ENCODE results near the gene CD244.
"Not testable (repeated sequence)": the region's sequence is repeated elsewhere in the genome, so short reads cannot be mapped to it uniquely, and the experiment has no call there.

CD244 gene, protein sequence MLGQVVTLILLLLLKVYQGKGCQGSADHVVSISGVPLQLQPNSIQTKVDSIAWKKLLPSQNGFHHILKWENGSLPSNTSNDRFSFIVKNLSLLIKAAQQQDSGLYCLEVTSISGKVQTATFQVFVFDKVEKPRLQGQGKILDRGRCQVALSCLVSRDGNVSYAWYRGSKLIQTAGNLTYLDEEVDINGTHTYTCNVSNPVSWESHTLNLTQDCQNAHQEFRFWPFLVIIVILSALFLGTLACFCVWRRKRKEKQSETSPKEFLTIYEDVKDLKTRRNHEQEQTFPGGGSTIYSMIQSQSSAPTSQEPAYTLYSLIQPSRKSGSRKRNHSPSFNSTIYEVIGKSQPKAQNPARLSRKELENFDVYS

DNA sequence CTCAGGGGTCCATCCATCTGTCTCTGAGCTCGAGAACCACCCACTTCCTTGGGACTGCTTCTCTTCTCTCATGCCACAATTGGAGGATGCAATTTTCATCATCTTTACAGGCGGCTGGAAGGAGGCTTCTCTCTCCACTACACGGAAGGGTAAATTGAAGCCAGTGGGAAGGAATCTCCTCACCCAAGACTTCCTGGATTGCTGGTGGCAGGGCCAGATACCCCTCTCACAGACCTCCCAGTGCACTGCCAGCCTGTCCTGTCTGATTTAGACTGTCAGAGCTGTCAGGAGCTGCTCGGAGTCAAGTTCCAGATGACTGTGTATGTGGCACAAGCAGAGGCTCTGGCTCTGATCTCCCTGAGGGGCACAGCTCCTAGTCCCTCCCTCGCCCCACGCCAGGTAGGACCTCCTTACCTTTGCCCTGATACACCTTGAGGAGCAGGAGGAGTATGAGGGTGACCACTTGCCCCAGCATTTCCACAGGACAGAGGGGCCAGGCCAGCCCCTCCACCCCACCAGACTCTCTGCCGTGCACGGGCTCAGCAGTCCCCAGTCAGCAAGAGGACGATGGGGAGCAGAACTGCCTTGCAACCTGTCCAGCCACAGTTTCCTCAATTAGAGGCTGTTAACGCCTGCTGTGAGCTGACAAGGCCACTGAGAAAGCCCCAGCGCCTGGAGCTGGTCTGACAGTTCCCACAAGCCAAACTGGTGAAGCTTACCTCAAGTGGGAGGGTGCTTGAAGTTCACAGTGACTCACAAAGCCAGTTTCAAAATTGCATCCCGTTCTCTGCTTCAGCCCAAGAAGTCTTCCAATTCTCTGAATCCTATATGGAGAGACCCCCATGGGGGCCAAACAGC is at the start of gene CD244:
TSS of gene CD244 (minus strand) at position 685 of the 858 bp plus-strand sequence. CDS start at position 475, 210 bp downstream.
- DNase-seq (ENCODE audit: low spot score): no peak

DNA sequence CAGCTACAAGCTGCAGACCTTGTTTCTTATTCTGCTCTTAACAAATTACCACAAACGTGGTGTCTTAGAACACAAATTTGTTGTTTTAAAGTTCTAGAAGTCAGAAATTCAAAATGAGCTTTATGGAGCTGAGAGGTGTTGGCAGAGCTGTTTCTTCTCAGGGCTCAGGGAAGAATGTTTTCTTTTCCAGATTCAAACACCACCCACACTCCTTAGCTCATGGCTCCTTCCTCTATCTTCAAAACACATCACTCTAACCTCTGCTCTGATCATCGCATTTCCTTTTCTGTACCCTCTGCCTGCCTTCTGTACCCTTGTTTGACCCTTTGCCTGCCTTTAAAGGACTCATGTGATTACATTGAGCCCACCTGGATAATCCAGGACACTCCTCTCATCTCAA is 49.2 kb upstream of the CD244 start:
- no peak for DNase-seq (ENCODE audit: low spot score)

DNA sequence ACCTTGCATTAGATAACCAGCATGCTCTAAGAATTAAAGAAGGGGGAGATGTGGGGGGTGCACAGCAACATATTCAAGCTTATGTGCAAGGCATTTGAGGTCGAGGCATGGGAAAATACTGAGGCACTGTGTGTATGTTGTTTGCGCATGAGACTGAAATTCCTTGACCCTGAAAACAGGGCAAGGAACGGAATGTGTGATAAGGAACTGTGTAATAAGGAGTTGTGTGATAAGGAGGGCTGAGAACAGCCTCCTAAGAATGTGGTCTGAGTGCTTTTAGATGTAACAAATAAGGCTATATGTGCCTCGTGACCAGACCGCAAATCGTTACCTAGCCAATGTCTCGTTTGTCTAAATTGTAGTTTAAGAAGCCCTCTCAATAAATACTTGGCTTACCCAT is 48.8 kb upstream of the CD244 start:
- DNase-seq (ENCODE audit: low spot score): no peak

DNA sequence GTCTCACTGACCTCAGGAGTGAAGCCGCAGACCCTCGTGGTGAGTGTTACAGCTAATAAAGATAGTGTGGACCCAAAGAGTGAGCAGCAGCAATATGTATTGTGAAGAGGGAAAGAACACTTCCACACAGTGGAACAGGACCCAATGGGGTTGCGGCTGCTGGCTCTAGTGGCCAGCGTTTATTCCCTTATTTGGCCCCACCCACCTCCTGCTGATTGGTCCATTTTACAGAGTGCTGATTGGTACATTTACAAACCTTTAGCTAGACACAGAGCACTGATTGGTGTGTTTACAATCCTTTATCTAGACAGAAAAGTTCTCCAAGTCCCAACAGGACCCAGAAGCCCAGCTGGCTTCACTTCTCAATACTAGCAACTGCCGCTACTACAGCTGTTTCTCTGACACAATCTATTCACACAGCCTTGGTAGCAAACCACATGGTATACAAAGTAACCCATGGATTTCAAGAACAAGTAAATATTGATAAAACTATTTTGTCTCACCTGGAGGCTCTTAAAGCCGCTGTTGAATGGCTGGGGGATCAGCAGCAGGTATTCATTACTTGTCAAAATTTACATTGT is 47.6 kb upstream of the CD244 start:
- no peak for DNase-seq (ENCODE audit: low spot score)

DNA sequence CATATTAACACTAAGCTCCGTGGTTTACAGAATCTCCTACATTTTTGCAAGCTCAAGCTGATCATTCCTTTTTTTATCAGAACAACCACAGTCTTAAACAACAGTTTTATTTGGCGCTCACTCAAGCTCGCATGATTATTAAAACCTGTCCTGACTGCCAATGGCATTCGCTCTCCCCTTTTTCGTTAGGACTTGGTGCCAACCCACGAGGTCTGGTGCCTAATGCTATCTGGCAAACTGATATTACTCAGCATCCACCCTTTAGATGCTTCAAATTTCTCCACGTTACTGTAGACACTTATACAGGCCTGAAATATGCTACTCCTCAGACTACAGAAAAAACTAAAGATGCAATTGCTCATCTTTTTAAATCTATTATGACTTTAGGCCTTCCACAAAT is 45.3 kb upstream of the CD244 start:
- DNase-seq (ENCODE audit: low spot score): no peak

DNA sequence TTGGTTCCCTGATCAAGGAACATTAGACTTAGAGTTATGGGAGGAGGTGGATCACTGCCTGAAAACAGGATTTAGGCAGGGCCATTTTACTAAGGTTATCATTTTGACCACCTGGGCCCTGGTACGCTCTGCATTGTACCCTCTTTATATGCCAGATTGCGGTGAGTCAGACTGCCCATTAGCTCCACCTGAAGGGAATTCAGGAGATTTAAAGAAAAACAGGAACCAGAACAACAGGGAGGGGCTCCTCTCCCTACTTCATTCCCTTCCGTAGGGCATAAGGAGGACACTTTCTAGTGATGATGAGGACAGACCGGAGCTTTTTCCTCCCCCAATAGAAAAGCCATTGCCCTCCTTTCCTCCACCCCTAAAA is 42.9 kb upstream of the CD244 start:
- DNase-seq (ENCODE audit: low spot score): no peak

DNA sequence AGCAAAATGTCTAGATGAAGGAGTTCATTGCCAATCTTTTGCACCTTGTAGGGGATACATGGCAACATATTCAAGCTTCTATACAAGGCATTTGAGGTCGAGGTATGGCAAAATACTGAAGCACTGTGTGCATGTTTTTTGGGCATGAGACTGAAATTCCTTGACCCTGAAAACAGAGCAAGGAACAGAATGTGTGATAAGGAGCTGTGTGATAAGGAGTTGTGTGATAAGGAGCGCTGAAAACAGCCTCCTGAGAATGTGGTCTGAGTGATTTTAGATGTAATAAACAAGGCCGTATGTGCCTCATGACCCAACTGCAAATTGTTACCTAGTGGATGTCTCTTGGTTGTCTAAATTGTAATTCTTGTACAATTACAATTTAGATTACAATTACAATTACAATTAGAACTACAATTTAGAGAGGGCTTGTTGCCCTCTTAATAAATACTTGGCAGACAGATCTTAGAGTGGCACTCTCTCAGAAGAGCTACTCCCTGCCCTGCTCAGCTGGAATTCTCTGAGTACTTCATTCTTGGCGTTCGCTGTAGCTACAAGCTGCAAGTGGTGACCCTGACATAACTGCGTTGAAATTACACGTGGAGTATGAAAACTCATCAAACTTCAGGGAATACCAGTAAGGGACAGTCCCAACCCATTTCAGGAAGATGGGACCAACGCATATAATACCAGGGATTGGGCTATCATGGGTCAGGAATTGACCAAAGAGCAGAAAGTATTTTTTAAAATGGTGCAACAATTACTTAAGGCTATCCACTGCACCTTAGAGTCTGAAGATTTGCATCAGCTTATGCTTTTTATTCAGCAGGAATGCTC is 42.3 kb upstream of the CD244 start:
- no peak for DNase-seq (ENCODE audit: low spot score)

DNA sequence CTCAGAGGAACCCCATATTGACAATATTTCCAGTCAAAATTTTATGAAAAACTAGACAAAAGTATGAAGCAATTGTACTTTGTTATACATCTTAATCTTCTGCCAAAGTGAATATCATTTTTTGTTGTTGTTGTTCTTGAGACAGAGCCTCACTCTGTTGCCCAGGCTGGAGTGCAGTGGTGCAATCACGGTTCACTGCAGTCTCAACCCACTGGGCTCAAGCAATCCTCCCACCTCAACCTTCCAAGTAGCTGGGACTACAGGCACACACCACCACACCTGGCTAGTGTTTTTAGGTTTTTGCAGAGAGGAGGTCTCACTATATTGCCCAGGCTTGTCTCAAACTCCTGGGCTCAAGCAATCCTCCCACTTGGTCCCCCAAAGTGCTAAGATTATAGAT is 39.6 kb upstream of the CD244 start:
- not testable (repeated sequence) for DNase-seq (ENCODE audit: low spot score)

DNA sequence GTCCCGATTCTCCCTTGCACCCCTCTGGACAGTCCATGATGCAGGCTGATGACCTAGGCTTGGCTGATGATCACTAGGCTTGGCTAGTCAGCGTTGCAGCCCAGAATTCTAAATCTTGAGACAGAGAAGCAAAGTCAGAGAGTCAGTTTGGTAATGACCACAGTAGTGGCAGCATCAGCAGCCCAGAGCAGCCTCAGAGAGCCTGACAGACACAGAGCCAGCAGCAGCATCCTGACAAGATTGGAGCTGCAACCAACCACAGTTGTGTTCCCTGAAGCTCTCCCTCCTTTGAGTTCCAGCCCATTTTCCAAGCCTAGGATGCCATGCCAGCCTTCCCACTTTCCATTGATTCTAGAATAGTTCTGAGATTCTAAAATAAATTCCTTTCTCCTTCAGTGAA is 39.1 kb upstream of the CD244 start:
- DNase-seq (ENCODE audit: low spot score): no peak

DNA sequence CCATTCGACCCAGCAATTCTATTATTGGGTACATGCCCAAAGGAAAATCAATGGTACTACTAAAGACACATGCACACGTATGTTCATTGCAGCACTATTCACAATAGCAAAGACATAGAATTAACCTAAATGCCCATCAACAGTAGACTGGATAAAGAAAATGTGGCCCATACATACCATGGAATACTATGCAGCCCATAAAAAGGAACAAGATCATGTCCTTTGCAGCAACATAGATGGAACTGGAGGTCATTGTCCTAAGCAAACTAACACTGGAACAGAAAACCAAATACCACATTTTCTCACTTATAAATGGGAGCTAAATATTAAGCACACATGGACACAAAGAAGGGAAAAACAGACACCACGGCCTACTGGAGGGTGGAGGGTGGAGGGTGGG is 38.0 kb upstream of the CD244 start:
- DNase-seq (ENCODE audit: low spot score): not testable (repeated sequence)

DNA sequence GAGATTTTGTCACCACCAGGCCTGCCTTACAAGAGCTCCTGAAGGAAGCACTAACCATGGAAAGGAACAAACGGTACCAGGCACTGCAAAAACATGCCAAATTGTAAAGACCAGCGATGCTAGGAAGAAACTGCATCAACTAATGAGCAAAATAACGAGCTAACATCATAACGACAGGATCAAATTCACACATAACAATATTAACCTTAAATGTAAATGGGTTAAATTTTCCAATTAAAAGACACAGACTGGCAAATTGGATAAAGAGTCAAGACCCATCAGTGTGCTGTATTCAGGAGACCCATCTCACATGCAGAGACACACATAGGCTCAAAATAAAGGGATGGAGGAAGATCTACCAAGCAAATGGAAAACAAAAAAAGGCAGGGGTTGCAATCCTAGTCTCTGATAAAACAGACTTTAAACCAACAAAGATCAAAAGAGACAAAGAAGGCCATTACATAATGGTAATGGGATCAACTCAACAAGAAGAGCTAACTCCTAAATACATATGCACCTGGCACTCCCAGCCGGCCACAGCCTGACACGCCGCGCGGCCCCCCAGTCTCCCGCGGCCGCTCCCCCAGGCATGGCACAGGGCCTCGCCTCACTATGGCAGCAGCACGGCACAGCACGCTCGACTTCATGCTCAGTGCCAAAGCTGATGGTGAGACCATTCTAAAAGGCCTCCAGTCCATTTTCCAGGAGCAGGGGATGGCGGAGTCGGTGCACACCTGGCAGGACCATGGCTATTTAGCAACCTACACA is 31.9 kb upstream of the CD244 start:
- not testable (repeated sequence) for DNase-seq (ENCODE audit: low spot score)

DNA sequence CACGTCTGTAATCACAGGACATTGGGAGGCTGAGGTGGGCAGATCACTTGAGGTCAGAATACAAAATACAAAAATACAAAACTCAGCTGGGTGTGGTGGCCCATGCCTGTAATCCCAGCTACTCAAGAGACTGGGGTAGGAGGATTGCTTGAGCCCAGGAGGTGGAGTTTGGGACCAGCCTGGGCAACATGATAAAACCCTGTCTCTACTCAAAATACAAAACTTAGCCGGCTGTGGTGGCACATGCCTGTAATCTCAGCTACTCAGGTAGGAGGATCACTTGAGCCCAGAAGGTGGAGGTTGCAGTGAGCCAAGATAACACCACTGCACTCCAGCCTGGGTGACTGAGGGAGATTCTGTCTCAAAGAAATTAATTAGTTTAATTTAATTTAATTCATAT is 28.8 kb upstream of the CD244 start:
- no peak for DNase-seq (ENCODE audit: low spot score)

DNA sequence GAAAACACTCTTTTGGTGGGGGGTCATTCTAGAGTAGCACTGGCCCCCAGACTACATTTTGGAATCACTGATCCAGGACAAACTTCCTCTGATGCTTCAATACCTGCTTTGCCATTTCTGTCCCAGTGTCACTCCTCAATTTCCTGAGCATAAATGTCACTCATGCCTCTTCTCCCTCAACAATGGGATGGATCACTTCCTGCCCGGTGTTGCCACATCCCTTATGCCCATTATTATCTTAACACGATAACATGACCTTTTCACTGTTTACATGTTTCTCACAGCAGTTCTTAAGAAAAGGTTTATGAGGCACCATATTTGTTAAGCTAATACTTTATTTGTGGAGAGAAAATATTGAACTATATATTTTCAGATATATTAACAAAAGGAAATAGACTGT is 26.2 kb upstream of the CD244 start:
- no peak for DNase-seq (ENCODE audit: low spot score)

DNA sequence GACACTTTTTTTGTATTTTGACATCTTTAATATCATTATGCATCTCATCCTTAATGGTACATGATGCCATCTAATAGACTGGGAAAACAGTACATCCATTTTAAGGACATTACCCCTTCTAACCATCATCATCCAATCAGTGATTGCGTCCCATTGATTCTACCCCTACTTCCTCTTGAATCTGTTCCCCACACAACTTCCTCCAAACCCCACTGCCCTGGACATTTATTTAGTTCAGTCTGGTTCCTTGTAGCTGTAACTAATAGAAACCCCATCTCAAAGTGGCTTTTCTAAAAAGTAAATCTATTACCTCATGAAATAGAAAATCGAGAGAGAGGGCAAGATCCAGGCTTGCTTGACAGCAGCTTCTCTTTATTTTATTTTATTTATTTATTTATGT is 24.4 kb upstream of the CD244 start:
- no peak for DNase-seq (ENCODE audit: low spot score)

DNA sequence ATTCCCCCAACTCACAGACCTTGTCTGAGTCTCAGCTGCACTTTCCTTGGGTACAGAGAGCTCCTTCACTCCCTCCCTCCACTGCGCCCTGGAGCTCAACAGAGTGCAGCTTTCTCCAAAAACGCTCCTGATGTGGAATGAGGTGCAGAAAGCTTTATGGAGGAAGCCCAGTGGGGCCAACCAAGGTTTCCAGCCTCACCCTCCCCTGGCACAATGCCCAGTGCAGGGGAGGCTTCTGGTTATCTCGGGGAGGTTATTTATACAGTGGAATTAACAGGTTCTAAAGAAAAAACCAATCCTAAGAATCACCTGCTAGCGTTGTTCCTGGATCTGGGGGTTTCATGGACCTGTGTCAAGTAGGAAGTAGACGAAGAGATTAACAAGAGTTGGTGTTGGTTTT is 22.4 kb upstream of the CD244 start, which contains the start of gene ITLN1:
TSS of gene ITLN1 (minus strand) at position 139 of the 400 bp plus-strand sequence. CDS start 303 bp downstream, outside the sequence.
- DNase-seq (ENCODE audit: low spot score): no peak

DNA sequence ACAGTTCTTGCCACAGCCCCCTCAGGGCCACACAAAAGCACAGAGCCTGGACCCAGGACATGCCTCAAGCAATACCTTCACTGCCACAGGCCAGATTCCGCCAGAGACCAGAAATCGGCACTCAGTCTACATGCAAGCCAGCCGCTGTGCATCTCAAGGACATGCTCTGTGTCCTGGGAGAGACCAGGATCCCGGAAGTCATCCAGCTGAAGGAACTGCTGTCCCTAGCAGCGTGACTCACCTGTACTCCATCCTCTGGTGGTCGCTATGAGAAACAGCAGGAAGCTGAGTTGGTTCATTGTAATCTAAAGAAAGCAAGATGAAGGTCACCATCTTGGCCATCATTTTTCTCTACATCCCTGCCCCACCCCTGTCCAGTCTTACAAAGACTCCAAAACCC is 21.9 kb upstream of the CD244 start:
- no peak for DNase-seq (ENCODE audit: low spot score)

DNA sequence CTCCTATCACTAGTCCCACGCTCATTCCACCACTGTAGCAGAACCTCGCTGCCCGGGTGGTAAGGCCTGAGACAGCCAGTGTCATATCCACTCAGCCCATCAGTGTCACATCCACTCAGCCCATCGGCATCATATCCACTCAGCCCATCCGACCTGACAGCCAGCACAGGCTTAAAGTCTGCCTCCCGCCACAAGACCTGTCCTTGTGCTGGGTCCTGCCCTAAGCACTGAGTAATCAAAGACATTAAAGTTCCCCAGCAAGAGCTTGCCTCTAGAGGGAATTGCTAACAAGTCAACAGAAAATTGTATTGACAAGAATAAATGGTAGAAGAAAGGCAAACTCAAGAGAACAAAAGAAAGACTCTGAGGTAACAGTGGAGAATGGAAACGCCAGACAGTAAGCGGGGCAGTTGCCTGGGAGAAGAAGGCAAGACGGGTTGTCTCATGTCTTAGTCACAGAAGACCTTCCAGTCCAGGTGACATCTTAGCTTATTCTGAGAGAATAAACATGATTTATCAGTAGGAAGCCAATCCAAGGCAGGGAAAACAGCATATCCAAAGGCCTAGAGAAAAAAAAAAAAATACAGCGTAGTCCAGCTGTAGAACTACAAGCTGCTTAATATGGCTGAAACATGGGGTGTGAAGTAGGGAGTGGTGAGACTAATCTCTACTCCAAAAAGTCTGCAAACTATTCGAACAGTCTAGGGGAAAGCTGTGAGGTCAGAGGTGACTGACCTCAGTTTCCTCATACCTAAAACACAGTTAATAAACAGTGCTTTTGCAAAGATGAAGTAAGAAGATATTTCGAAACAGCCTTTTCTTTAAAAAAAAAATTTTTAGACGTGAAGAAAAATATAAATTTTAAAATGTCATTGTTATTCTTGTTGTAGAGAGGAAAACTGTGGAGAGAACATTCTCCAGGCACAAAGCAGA is 21.2 kb upstream of the CD244 start:
- DNase-seq (ENCODE audit: low spot score): no peak

DNA sequence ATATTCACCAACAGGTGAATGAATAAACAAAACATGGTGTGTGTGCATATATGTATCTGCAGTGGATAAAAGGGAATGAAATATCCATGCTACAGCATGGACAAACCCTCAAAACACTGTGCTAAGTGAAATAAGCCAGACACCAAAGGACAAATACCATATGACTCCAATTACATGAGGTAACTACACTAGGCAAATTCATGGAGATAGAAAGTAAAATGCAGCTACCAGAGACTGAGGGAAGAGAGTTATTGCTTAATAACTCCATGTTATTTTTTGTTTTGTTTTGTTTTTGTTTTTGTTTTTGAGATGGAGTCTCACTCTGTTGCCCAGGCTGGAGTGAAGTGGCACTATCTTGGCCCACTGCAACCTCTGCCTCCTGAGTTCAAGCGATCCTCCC is 19.9 kb upstream of the CD244 start:
- DNase-seq (ENCODE audit: low spot score): no peak

DNA sequence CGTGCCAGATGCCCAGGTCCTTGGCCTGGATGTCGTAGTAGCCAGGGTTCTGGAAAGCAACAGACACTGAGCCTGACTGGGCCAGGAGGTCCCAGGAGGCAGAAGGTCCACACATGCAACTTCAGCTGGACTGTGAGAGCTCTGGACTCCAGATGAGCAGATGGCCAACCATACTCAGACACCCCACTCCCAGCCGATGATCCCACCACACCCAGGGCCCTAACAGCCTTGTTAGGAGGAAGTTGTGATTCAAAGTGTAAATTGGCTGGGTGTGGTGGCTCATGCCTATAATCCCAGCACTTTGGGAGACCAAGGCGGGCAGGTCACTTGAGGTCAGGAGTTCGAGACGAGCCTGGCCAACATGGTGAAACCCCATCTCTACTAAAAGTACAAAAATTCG is 18.6 kb upstream of the CD244 start:
- not testable (repeated sequence) for DNase-seq (ENCODE audit: low spot score)

DNA sequence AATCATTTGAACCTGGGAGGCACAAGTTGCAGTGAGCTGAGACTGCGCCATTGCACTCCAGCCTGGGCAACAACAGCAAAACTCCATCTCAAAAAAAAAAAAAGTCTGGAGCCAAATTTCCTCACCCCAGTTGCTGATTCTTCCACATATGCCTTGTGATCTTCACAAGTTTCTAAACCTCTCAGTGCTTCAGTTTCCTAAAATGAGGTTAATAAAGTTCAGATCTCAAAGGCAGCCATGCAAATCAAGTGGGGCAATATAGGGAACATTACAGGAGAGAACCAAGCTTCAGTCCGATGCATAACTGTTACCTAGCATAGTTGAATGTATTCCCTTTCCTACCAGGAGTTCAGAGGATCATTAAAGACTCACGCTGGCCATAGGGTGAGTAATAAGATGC is 17.5 kb upstream of the CD244 start:
- no peak for DNase-seq (ENCODE audit: low spot score)

Data from COLO829 (cell line).